ENCODE measurements around the gene ADM2.

- TF ChIP-seq CTCF (conservative IDR thresholded peaks at IDR 0.05 in 1 of 2, IDR thresholded peaks at IDR 0.05 in 1 of 2; ENCODE audit: extremely low read depth in 1 of 2, insufficient read depth in 1 of 2, low read depth in 1 of 2, low read length in 2 of 2) (no peak), EZH2 (IDR thresholded peaks at IDR 0.05; ENCODE audit: borderline replicate concordance, low read length) (no peak)
Observed at GRCh38 chr22:50479721-50480120, 1.6 kb upstream of the ADM2 start.
